HG03095 (cell line): ENCODE data around the gene NSUN5.
A peak's percentile ranks its signal among the peaks of the same experiment; 100 is the strongest.
"Not testable (repeated sequence)": the region's sequence is repeated elsewhere in the genome, so short reads cannot be mapped to it uniquely, and the experiment has no call there.

ENCODE experiments used
- ATAC-seq: cut with Tn5 transposase; IDR thresholded peaks from one replicate; pipeline ENCODE4 v1.9.1; 2021; ENCODE audit warnings: moderate library complexity; ENCODE audit not compliant: unreplicated experiment

Gene NSUN5

DNA sequence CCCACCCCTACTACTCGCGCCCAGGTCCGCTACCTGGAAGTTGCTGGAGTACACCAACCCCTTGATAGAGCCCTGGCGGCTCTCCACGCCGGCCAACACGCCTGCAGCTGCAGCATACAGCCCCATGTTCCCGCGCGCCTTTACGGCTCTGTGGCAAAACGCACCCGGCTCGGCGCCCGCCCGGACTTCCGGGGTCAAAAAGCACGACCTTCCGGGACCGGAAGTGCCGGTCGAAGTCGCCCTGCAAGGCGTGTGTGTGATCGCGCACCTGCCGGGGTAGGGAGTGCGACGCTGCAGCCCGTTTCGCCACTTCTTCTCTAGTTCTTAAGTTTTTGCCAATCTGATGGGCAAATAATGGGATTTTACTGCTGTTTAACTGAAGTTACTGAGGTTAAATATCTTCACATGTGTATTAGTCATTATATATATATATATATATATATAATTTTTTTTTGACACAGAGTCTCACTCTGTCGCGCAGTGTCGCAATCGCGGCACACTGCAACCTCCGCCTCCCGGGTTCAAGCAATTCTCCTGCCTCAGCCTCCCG, at the start of gene NSUN5:
Gene NSUN5 (minus strand): TSS at position 162 of the 550 bp plus-strand sequence. CDS start 36 bp downstream, at position 126.
- ATAC-seq = peak; percentile 87

DNA sequence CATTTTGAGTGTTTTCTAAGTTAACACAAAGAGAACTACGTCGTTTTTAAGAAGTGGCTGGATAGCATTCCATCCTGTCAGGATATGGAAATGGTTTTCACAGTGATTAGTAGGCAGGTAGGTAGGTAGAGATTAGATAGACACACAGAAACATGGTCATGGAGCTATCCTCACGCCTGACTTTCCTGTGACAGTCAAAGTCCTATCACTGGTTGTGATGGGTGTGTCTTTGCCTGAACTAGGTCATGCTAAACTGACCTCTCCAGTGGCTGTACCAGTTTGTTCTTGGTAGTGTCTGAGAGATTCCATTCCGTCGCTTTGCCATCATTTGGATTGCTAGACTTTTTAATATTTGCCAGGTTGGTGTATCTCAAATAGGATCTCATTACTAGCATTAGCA, 47.5 kb upstream of the NSUN5 start:
- no peak for ATAC-seq

DNA sequence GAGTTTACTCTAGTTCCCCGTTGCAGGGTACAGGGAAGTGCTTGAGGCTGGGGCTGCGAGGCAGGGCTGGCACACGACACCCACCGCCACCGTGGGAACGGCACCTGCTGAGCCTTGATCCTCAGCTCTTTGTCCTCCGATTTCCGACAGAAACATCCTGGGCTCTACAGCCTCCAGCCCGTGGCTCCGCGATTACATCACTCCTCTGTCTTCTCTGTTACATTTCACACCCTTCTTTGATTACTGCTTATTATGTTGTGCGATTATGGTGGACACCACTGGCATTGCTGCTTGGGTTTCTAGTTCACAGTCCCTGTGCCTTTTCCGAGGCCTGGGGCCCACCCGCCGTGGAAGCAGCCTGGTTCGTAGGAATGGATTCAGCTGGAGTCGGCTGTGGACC, 46.2 kb upstream of the NSUN5 start:
- ATAC-seq = no peak

DNA sequence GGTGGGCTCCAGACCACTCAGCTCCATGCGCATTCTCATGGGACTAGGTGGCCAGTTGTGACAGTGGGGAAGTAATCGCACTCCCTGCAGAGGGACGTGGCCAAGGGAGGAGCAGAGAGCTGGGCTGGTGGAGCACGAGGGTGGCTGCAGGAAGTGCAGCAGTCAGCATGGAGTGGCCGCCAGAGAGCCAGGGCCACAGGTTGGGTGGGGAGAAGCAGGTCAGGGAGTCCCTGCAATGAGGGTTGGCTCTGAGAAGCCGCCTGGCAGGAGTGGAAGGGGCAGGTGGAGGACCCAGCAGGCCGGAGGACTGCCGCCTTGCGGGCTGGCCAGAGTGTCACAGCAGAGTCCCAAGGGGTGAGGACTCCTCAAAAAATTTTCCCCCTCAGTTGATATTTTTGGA, 45.6 kb upstream of the NSUN5 start:
- ATAC-seq = no peak

DNA sequence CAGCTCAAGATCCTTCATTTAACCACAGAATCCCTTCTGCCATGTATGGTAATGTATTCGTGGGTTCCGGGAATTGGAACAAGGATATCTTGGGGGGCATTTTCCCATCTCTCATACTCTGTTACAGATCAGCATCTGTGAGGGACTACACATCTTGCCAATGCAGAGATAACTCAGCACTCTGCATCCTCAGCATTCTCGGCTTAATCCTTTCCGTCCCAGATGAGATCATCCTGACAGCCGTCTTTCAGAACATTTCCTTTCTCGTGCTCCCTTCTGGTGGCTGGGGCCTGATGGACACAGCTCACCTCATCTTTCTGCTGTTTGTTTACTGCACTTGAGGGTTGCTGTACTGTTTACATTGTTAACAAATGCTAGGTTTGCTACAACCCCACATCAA, 44.6 kb upstream of the NSUN5 start:
- no peak for ATAC-seq

DNA sequence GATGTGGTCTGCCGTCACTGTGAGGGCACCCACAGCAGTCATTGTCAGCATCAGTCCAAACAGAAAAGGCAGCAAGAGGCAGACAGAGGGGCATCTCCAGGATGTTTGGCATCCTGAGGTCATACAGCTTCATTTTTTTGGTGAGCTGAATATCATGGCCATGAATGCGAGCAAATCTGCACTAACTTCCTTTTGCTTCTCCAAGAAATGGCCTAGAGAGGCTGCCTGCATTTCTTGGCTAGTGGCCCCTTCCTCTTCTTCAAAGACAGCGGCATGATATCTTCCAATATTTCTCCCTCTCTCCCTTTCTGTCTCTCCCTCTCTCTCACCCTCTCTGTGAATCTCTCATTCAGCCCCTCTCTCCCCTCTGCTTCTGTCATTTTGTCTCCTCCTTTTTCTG, 44.2 kb upstream of the NSUN5 start:
- ATAC-seq = no peak

DNA sequence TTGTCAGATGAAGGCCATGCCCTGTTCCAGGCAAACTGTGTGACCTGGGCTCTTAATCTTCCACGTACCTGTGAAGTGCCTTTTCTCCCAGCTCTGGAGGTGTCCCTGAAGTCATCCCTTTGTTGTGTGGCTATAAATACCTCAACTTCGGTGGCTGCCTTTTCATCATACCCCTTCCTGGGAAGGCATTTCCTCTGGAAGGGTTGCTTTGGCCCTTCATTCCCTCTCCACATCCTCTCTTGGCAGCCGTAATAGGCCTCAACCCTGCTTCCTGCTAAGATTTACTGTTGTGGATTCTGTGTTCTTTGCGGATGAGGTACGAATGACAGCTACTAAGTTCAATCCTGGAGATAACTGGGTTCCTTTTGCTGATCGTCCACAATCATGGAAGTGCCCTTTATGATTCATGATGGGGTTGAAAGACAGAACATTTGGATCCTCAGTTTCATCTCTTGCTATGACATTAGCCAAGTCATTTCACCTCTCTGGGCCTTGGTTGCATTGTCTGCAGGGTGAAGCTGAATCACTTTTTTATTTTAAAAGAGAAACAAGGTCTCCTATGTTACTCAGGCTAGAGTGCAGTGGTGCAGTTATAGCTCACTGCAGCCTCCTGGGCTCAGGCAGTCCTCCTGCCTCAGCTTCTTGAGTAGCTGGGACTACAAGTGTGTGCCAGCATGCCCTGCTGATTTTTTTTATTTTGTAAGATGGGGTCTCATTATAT, 43.0 kb upstream of the NSUN5 start:
- no peak for ATAC-seq

DNA sequence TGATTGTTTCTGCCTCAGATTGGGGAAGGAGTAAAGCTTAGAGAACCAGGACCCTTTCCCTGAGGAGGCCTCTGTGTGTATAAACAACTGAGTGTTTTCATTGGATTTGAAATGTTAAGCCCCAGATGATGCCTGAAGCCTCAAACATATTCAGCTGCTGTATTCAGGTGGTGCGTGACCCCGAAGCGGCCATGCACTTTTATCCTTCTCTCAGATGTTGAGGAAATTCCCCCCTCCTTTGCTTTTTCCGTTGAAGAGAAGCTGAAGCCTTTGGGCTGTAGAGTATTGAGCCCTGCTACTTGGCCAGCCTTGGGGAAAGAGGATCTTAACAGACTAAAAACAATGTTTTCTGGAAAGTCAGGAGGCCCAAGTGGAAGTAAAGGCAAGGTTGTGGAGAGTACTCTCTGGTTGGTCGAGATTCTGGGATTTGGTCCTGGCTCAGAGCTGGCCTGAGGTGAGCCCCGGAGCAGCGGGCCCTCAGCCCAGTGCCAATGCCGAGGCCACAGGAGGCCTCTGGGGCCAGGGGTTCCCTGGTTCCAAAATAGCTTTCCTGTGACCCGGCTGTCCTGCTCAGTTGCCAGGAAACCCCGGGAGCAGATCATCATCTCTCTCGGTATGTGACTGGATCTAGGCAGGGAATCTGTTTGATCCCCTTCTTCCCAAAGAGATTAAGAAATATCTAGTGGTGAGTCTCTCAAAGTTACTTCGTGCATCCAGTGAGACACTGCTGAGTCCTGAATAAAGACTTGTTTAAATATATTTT, 41.9 kb upstream of the NSUN5 start:
- ATAC-seq = no peak

DNA sequence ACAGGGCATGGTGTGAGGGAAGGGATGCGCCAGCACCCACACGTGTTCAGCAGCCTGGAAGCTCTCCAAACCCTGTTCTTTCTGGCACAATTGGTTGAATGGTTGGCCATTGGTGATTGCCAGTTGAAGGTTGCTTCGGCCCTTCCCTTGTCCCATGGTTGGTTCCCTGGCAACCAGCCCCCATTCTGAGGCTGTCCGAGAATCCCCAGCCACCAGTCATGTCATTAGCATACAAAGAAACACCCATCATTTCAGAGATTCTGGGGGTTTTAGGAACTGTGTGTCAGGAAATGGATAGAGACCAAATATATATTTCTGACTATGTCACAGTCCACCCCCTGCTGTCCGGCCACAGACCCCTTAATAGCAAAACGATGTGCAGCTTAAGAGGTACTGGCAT, 41.1 kb upstream of the NSUN5 start:
- no peak for ATAC-seq

DNA sequence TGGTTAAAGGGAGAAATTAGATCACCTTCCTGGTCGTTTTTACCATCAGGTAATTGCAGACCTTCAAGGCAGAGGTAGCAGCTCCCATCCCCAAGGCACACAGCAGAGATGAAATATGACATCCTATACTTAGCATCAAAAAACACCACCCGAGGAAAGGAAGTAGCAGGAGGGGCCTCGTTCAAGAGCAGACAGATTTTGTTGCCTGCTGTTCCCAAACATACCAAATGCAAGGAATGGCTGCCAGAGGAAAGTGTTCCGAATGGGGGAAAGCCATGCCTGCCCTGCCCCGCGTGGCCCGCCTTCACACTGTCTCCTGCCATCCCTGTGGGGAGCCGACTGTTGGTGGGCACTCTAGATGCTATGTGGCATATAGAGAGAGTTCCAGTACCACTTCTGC, 37.3 kb upstream of the NSUN5 start:
- no peak for ATAC-seq

DNA sequence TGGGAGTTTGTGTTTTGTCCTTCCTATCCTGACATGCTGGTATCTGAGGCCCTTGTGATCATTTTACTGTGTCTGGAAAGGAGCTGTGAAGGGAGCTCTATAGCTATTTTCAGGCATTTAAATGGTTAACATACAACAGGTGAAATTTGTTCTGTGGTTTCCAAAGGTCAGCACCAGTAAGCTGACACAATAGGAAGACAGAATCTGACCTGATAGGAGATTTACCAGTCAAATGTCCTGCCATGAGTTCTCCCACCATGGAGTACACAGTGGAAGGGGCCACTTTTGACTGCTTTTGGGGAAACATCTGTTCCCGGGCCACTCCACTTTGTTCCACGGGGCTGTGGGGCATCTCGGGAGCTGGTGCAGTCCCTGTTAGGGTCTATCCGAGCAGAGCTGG, 36.9 kb upstream of the NSUN5 start:
- no peak for ATAC-seq

DNA sequence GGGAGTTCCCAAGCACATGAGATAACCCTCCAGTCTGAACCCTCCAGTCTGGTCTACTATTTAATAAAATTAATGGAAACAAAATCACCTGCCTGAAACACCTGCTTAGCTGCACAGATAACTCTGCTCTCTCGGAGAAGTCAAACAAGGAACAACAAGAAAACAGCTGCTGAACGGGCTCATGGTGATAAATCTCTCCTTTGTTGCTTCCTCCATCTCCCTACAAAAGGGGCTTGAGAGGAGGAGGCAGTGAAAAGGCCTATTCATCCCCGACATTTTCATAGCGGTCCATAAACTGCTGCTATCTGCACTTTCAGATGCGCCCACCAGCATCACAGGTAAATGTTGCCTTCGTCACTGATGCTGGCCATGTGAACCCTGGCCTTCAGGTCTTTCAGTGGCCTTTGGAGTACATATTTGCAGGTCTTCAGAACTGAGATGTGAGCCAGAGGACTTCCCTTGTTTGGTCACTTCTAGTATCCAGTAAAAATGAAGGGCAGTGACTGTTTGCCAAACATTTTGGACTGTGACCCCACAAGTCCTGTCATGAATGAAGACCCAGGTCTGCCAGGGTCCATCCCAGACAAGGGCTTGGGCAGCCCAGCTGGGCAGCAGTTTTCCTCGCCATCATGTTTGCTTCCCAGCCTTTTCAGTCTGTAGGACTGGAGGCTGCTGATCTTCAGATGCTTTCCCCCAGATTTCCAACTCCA, 35.2 kb upstream of the NSUN5 start:
- no peak for ATAC-seq

DNA sequence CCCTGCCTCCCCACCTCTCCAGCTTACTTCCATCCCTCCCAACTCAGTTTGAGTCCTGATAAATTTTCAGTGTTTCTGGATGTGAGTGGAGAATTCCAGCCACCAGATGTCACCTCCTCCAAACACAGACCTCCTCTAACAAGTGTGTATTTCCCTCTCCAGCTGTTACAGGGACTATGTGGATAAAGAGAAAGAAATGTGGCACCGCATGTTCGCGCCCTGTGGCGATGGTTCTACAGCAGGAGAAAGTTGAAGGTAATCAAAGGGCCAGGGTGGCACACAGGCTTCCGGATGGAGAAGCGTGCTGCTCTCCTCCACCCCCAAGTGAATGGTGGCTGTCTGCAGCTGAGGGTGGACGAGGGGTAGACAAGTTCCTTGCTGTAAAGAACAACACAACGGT, 34.0 kb upstream of the NSUN5 start:
- ATAC-seq = no peak

DNA sequence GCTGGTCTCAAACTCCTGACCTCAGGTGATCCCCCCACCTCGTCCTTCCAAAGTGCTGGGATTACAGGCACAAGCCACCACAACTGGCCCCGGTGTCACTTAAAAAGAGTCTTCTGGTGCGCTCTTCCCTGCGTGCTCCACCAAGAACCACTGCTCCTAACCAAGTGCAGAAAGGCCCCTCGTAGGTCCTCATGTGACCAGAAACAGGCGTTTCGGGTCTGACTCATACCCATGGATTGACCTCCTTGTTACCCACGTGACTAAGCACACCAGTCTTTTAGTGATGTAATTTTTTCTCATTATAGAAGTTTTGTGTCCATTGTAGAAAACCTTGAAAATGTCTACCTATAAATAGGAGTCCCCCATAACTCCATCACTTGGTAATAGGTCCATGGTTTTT, 33.3 kb upstream of the NSUN5 start:
- no peak for ATAC-seq

DNA sequence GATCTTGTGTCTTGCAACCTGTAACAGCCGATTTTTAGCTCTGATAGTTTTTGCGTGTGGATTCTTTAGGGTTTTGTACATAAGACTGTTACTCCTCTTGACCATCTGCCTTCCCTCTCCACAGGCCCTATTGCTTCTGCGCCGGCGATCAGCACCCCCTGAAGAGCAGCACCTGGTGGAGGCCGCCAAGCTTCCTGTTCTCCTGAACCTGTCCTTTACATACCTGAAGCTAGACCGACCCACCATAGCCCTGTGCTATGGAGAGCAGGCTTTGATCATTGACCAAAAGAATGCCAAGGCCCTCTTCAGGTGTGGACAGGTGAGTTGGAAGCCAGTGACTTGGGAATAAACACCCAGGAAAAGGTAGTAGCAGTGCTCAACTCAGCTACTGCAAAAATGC, 31.9 kb upstream of the NSUN5 start:
- ATAC-seq = no peak

DNA sequence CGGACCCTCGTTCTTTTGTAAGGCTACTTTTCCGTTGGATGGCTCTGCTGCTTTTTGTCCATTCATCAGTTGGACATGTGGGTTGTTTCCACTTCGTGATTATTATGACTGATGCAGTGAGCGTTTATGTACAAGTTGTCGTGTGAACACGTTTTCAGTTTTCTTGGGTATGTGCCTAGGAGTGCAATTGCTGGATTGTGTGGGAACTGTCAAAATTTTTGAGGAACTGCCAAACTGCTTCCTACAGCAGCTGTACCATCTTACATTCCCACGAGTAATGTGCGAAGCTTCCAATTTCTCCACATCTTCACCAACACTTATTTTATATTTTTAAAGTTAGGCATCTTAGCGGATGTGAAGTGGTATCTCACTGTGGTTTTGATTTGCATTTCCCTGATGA, 29.7 kb upstream of the NSUN5 start:
- ATAC-seq = no peak

DNA sequence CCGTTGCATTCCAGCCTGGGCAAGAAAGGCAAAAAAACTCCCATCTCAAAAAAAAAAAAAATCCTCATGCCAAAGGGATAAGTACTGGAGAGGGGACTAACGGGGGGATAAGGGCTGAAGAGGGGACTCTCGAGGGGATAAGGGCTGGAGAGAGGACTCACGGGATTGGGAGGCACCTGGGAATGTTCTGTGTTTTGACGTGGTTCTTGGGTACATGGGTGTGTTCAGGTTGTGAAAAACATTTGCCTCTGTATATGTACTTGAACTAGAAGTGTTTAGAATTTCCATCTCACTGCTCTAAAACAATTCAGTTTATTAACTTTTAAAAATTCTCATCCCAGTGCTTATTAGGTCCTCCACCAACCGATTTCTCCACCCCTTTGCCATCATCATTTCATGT, 23.8 kb upstream of the NSUN5 start:
- ATAC-seq = no peak

DNA sequence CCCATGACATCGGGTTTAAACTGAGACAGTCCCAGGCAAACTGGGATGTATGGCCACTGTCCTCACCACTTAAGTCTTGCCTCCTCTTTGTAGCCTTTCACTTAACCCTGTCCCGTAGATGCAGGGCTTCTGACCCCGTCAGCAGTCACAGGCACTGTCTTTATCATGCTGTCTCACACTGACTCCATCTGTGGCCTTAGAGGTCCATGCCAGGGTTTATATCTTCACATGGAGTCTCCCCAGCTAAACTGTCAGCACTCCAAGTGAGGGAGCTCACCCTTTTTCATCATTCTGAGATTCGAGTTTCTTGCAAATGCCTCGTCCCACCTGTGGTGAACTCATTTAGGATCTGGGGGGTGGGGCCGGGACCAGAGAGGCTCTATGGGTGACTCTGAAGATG, 22.1 kb upstream of the NSUN5 start:
- no peak for ATAC-seq

DNA sequence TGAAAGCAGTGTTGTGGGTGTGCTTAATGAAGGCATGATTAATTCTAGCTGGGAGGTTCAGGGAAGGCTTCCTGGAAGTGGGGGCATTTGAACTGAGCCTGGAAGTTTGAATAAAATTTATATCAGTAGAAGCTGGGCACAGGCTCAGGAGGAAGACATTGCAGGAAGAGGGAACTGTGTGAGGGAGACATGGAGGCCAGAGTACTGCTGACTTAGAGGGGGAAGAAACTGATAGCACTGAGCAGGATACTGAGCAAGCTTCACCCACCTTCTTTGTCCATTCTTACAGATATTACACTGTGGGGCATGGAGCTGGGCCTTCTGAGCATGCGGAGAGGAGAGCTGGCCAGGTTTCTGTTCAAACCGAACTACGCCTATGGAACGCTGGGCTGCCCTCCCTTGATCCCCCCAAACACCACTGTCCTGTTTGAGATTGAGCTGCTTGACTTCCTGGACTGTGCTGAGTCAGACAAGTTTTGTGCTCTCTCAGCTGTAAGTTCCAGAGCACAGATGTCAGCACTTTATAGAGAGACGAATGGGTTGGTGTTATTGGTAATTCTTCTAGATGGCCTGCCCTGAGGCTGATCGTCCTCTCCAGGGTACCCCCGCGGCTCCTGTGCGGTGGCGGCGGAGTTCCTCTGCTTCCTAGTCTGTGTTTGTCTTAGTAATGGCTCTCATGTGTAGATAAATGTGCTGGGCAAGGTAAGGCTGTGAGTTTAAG, 21.4 kb upstream of the NSUN5 start:
- ATAC-seq = no peak

DNA sequence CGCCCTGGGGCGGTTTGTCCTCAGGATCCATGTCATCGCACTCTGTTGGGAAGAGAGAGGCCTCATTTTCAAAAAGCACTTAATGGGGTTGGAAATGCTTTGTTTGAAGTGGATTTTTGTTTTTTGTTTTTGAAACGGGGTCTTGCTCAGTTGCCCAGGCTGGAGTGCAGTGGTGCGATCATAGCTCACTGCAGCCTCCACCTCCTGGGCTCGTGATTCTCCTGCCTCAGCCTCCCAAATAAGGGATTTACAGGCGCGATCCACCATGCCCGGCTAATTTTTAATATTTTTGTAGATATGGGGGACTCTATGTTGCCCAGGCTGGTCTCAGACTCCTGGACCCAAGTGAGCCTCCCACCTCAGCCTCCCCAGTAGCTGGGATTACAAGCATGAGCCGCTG, 20.1 kb upstream of the NSUN5 start:
- no peak for ATAC-seq

DNA sequence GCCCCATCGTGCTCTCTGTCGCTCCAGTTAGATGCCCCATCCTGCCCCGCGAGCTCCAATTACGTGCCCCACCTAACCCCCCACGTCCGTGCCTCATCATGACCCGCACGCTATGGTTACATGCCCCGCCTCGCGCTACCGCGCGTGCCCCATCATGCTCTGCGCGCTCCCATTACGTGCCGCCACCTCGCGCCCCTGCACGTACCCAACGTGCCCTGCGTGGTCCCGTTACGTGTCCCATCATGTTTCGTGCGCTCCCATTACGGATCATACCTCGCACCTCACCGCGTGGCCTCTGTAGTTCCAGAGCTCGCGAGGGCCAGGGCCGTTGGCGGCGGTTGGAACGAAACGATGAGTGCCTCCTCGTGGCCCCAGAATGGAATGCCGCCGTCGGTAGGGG, 19.3 kb upstream of the NSUN5 start, which contains the start of the genes FKBP6 and TRIM50:
Gene FKBP6 (plus strand): TSS at position 240 of the 400 bp plus-strand sequence. CDS start 268 bp downstream, outside the sequence.
Gene TRIM50 (minus strand): TSS at position 161 of the 400 bp plus-strand sequence. CDS start 3,295 bp downstream, outside the sequence.
- ATAC-seq = not testable (repeated sequence)
